GM21390 (cell line): ENCODE data around the gene FCF1.
A peak's percentile ranks its signal among the peaks of the same experiment; 100 is the strongest.

ENCODE experiments used
- ATAC-seq: cut with Tn5 transposase; IDR thresholded peaks from one replicate; pipeline ENCODE4 v1.9.1; 2021; ENCODE audit not compliant: unreplicated experiment

Gene FCF1, protein sequence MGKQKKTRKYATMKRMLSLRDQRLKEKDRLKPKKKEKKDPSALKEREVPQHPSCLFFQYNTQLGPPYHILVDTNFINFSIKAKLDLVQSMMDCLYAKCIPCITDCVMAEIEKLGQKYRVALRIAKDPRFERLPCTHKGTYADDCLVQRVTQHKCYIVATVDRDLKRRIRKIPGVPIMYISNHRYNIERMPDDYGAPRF

GRCh38 chr14:74712499-74713394 lies at the start of gene FCF1, which contains the start of gene AREL1:
Gene FCF1, plus strand, starts transcription at chr14:74713144. Its CDS starts 54 bp downstream, at chr14:74713198.
Gene AREL1, minus strand, starts transcription at chr14:74713080. Its CDS starts 27,465 bp downstream, at chr14:74685615.
- ATAC-seq = peak; percentile 97

- ATAC-seq = no peak
Observed at GRCh38 chr14:74663884-74664283, 49.1 kb upstream of the FCF1 start.

GRCh38 chr14:74664717-74665116 lies 48.2 kb upstream of the FCF1 start:
- ATAC-seq = no peak

DNA sequence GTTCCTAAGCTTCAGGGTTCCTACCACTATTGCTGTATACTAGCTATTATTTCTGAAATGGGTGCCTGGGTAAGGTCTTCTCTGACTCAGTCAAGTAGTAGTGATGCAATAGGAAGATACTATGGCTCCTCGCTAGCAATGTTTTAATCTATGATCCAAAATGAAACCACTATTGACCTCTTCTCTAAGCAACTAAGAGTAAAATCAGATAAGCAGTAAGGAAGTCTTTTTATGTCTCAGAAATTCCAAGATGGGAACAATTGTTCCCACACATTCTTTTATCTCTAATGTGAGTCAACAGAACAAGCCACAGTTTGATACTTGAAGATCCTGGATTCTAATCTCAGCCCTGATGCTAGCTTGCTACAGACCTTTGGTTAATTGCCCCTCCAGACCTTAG lies 45.2 kb upstream of the FCF1 start:
- ATAC-seq = no peak

GRCh38 chr14:74669256-74669655 lies 43.7 kb upstream of the FCF1 start:
- ATAC-seq = no peak

DNA sequence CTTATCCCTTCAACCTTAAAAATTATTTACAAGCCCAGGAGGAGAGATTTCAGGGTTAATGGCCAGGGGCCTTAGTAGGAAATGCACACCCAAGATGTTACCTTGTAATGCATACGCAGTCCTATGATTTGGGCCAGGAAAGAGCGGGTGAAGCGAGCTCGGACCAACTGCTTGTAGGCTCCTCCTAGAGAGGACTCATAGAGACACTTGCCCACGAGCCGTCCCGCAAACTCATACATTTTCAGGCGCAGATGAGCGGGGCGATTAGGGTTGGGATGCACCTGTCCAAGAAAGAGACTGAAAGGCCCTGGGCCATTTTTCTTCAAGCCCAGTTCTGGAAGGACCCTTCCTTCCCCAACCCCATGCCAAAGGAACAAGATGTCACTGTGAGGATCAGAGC lies 43.1 kb upstream of the FCF1 start:
- ATAC-seq = no peak

- no peak for ATAC-seq
Observed at GRCh38 chr14:74670726-74671411, 42.1 kb upstream of the FCF1 start.

GRCh38 chr14:74671789-74672188 lies 41.2 kb upstream of the FCF1 start:
- no peak for ATAC-seq

- ATAC-seq = no peak
Observed at GRCh38 chr14:74673768-74674167, 39.2 kb upstream of the FCF1 start.

DNA sequence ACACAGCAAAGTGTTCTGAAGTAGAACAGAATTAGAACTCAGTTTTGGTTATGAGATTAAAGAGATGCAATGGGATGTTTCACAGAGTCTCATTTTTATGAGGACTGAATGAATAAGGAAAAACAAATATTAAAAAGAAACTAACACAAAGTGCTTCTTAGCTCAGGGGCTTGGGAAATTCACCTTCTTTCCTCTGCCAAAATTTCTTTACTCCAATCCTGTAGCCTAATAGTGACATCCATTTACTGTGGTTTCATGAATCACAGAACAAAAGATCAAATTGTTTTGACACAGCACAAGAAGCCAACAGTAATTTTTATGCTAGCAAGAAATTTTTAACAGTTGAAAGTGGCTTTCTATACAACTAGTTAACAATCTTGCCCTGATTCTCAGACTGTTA lies 37.7 kb upstream of the FCF1 start:
- no peak for ATAC-seq

DNA sequence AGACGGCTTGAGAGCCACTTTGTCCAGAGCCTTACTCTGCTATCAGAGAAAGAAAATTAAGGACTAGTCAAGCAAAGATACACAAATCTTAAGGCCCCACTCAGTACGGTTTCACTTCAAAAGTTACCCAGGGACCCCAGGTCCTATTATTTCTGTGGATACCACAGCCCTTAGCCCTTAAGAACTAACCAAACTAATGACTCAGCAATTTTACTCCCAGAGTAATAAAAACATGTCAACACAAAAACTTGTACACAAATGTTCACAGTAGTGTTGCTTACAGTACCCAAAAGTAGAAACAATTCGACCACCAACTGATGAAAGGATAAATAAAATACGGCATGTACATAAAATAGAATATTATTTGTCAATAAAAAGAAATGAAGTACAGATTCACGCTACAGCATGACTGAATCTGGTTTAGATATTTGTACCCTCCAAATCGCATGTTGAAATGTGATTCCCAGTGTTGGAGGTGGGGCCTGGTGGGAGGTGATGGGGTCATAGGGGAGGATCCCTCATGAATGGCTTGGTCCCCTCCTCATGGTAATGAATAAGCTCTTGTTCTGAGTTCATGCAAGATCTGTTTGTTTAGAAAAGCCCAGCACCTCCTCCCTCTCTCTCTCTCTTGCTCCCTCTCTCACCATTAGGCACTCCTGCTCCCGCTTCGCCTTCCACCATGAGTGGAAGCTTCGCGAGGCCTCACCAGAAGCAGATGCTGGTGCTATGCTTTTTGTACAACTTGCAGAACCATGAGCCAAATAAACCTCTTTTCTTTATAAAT lies 30.6 kb upstream of the FCF1 start:
- ATAC-seq = no peak

DNA sequence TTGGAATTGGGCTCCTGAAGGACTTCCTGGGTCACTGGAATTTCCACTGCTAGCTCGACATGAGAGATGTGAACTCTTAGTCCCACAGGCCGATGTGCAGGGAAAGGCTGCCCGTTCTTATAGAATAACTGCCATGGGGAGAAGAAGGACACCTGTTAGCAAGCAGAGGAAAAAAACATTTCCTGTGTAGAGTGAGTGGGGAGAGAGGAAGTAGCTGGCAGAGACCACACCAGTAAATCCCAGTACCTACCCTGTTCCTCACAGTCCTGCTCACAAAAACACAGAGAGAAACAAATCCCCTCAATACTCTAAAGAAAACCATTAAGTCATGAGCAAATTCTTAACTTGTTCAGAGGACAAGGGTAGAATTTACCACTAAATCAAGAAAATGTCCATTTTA lies 29.5 kb upstream of the FCF1 start:
- no peak for ATAC-seq

- no peak for ATAC-seq
Observed at GRCh38 chr14:74684434-74684833, 28.5 kb upstream of the FCF1 start.

DNA sequence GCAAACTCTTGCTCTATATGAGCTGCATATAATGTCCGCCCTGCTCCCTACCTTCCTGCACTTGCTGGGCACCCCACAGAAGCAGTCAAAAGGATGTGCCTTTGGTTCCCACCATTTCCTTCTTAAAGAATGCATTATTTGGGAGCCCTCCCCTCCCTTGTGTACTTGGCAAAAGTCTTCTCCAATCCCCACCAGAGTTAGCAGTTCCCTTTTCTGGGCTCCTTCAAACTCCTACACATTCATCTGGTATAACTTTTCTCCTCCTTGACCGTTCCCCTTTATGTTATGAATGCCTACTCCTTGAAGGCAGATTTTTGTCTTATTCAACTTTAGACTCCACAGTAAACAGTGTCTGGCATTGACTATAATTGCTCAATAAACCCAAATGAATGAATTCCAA lies 27.9 kb upstream of the FCF1 start:
- no peak for ATAC-seq

- no peak for ATAC-seq
Observed at GRCh38 chr14:74685921-74686678, 26.8 kb upstream of the FCF1 start.

- ATAC-seq = no peak
Observed at GRCh38 chr14:74691456-74691855, 21.5 kb upstream of the FCF1 start.

DNA sequence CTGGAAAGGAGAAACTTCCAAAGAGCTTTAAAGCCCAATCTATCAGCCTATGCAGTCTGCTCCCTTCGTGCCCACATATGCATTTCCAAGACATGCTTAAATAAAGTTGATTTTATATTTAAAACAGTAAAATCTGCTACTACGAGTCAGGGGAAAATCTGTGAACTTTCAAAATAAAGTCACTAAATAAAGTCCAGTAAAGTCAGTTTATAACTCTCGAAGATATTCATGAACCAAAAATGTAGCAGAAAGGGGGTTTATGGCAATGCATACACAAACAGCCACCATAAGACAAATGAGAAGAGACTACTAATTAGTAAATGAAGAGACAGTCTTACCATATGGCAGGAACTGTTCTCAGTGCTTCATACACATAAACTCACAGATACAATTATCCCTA lies 19.8 kb upstream of the FCF1 start:
- no peak for ATAC-seq

DNA sequence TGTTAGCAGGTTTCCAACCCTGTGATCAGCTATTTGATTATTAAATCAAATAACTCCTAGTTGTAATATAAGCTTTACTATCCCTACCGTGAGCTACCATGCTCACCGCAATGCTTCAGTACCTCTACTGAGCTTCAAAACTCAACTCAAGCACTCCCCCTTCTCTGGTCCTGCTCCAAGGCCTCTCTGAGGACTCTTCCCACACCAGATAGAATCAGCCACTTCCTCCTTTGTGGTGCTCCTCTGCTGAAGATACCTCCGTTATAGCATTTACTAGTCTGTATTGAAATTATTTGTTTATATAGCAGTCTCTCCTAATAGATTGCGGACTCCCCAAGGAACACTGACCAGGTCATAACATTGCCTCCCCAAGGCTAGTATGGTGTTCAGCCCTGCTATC lies 17.5 kb upstream of the FCF1 start:
- no peak for ATAC-seq

- no peak for ATAC-seq
Observed at GRCh38 chr14:74697011-74697410, 15.9 kb upstream of the FCF1 start.

DNA sequence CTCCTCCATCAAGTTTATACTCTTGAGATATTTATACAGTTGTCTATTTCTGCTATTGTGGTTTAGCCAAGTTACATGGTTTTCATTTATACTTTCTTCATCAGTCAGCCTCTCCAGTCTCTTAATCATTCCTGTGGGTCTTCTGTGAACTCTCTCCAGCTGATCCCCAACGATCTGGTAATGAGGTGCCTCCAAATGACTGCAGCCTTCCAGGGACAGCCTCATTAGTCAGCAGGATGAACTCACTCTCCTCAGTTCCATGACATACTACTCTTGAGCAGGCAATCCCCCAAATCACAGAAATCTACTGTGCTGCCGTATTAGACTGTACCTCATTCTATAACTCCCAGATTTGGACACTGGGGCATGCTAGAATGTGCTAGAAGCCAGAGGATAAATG lies 15.4 kb upstream of the FCF1 start:
- no peak for ATAC-seq
